DMS53 (cell line): Measurements from ENCODE around the gene ATPAF2.
A peak's percentile ranks its signal among the peaks of the same experiment; 100 is the strongest.
"Not testable (repeated sequence)": the region's sequence is repeated elsewhere in the genome, so short reads cannot be mapped to it uniquely, and the experiment has no call there.

Source experiments
- DNase-seq: peaks from one replicate; lab custom pipeline; 2025; lab: John Stamatoyannopoulos, UW

The ATPAF2 gene

DNA sequence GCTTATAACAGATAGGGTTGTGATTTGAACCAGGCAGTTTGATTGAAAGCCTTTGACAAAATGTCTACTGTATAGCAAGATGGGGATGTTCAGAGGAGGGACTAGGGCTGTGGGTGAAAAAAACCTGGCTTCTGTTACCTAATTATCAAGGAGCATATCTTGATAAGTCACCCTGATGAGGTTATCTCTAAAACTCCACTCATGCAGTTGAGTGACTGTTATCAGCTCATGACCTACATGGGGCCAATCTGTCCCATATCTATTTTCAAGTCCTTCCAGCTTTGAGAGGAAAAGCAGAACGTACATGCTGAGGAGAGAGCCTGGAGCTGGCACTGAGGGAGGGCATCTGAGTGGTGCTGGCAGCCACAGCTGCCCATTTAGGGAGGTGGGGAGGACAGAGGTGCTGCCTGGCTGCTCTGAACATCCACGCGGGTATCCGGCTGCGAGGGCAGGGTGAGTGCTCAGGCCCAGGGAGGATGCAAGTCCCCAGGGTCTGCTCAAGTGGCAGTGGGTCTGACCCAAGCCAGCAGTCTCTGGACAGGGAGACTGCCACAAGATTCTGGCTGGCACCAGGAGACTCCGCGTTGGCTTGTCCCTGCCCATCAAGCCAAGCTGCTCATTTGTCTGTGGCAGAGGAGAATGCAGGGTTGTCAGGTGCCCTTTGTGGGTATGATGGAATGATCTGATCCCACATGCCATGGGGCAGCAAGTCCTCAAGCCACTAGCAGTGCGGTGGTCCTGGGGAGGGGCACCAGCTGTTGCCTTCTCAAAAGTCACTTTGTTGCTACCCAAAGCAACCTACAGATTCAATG, 29.2 kb downstream of the ATPAF2 start:
- no peak for DNase-seq

DNA sequence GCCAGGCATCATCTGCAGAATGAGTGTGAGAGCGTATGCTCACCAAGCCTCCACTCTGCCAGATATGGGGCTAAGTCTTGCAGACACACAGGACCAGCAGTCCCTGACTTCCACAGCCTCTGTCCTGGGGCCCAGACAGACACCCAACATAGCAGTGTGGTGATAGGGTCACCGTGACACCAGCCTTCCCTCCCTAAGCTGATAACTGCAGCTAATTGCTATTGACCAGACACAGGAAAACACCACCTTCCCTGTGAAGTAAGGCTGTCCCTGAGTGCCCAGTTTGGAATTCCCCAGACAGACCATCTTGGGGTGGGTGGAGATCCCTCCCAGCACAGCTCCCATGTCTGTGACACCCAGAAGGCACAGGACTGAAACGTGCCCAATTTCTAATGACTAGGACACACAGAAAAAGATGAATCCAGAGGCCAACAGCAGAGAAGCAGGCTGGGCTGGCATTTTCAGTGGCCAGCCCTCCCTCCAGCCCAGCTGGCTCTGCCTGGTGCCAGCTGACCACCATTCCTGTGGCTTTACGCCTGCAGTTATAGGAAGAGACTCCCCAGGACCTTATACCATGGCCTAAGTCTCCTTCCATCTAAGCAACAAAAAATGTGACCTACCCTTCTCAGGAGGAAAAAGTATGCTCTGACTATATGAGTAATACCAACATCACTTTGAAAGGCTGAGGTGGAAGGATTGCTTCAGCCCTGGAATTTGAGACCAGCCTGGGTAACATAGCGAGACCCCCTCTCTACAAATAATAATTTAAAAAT, 30.3 kb downstream of the ATPAF2 start:
- DNase-seq, result no peak

DNA sequence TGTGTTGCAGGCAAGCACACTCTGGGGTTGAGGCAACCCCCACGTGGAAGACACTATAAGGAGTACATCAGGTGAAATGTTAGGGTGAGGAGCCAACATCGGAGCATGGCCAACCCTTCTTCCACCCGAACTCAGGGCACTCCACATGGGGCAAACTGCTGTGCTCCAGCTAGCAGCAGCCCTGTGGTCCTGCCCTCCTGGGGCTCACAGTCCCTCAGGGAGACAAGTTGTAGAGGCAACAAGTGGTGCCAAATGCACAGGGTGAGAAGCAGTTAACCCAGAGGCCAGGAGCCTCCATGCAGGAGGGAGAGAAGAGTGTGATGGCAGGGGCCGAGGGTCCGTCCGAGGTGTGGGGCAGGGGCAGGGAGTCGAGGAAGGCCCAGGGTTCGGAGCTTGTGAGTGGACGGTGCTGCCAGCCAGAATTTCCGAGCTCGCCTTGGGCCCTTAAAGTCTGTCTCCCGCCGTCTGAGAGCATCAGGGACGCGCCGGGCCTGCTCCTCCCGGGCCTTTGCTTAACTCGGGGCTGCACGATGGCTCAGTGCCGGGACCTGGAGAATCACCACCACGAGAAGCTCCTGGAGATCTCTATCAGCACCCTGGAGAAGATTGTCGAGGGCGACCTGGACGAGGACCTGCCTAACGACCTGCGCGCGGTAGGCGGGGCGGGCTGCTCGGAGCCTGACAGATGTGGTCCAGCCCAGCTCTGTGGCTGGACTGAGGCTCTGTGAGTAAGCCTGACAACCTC, 32.3 kb downstream of the ATPAF2 start:
- no peak for DNase-seq

DNA sequence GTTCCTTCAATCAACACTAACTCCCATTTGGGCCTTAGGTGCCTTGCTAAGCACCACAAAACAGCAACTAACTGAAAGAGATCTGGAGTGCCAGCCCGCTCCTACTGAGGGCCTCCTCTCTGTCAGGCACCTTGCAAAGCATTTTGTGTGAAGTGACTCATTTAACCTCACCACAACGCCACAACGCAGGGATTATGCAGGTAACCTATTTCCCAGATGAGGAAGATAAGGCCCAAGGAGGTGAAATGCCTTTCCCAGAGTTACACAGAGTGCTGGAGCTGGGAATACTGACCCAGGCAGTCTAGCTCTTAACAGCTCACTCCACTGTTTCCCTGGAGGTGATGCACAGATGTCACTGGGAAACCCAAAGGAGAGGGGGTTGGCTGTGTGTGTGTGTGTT, 33.5 kb downstream of the ATPAF2 start:
- DNase-seq, result no peak

DNA sequence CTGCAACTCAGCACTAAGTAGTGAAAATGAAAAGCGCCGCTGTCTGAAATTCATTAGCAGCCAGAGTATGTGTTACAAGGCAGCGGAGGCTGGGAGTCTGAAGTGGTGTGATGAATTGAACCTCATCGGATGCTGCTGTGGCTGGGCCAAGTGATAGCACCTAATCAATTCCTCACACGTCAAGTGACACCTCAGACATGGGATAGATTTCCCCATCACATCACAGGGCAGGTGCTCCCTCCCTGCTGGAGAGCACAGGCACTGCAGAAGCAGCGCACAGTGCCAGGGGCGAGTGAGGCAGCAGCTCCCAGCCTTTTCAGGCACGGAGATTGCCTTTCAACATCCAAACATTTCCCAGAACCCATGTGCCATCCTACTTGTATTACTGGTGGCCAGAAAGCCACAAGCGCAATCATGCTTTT, 34.1 kb downstream of the ATPAF2 start:
- DNase-seq, result no peak

DNA sequence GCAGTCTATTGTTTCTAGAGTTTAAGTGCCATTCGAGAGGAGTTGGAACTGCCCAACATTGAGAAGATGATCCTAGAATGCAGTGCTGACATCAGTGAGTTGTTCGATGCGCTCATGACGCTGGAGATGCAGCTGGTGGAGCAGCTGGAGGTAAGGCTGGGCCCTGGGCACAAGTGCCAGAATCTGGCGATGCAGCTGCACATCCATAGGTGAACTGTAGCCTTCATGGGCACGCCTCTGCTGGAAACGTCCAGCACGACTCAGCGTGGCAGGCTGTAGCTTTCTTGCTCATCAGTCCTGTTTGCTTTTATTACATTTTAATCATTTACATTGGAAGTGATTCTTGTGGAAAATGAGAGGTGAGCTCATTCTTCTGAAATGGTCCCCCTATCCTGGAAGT, 34.6 kb downstream of the ATPAF2 start:
- no peak for DNase-seq

DNA sequence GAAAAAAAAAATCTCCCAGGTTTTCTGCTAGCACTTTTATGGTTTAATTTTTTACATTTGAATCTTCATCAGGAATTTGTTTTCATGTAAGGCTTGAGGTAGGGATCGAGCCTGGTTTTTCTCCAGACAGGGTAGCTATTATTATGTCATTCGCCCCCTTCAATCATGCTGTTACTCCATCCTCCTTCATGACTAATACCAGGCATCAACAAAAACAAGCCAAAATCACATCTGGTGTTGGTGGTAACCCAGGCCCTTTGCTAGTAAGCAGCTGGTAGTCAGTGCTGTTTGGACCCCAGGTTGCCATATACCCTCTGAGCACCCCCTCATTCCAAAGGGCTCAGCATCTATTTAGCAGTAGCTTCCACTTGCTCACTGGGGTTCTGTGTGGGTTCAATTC, 36.8 kb downstream of the ATPAF2 start:
- DNase-seq, result no peak

DNA sequence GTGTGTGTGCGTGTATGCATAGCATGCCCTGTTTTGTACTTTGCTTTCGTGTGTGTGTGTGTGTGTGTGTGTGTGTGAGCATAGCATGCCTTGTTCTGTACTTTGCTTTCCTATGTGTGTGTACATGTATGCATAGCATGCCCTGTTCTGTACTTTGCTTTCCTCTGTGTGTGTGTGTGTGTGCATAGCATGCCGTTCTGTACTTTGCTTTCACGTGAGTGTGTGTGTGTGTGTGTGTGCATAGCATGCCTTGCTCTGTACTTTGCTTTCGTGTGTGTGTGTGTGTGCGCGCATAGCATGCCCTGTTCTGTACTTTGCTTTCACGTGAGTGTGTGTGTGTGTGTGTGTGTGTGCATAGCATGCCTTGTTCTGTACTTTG, 38.9 kb downstream of the ATPAF2 start:
- no peak for DNase-seq

DNA sequence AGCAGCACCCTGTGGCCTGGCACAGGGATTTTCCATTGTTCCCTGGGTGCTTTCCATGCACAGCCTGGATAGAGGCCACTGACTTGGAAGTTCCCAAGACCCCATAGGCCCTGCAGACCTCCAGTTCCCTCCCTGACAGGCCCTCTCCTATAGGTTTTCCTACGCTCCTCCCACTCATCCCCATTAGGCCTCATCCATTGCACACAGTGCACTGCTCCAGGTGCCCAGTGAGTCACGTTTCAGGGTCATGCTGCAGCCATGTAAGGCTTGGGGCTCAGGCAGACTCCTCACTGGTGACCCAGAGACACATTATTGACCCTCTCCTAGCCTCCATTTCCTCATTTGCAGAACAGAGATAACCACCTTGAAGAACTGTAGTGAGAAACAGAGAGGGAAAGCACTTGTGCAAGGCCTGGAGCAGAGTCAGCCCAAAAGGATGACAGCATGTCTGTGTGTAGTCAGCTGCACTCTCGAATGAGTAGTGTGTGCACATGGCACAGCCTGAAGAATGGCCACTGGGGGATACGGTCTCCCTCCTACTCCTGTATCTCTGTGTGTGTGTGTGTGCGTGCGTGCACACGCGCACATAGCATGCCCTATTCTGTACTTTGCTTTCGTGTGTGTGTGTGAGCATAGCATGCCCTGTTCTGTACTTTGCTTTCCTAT, 39.5 kb downstream of the ATPAF2 start:
- peak; percentile 22 for DNase-seq

DNA sequence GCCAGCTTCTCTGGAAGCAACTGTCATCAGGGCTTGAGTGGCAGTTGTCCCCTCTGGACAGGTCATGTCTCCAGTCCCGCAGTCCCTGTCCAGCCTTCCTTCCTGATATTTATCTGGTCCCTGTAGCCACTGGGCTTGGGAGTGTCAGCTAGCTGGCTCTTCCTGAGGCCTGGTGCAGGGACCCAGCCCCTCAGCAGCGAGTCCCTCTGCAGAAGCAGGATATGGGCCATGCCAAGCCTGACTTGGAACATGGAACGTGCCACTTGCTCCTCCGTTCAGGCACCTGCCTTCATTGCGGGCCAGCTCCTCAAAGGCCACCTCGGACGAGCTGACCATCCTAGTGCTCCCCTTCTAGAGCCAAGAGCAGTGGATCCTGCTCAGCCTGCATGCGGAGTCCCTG, 40.0 kb downstream of the ATPAF2 start:
- DNase-seq, result no peak

DNA sequence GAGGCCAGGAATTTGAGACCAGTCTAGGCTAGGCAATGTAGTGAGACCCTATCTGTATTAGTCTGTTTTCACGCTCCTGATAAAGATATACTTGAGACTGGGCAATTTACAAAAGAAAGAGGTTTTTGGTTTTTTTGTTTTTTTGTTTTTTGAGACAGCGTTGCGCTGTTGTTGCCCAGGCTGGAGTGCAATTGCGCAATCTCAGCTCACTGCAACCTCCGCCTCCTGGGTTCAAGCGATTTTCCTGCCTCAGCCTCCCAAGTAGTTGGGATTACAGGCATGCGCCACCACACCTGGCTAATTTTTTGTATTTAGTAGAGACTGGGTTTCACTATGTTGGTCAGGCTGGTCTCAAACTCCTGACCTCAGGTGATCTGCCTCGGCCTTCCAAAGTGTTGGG, 43.1 kb downstream of the ATPAF2 start:
- not testable (repeated sequence) for DNase-seq

DNA sequence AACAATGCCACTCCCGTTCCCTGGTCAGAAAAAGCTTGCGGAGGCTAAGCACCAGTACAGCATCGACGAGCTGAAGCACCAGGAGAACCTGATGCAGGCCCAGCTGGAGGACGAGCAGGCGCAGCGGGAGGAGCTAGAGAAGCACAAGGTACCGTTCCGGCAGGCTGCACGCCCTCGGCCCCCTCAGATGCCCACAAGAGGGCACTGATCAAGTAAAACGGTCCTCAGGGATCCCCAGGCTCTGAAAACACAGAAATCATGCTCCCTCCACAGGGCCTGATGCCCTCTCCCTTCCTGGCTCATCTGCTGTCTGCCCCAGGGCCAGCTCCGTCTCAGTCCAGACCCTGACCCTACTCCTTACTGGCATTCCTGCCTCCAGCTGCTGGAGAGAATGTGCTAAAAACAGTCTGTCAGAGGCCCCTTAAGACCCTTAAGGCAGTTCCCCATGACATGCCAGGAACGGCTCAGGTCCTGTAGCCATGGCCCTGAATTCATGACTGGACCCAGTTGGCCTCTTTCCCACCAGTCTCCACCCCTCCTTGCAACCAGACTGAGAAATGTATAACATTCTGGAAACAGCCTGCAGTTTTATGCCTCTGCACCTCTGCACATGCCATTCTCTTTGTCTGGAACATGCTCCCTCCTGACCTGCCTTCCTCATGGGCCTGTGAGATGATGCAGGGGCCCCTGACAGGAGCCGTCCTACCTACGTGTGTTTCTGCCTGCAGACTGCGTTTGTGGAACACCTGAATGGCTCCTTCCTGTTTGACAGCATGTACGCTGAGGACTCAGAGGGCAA, 44.5 kb downstream of the ATPAF2 start:
- no peak for DNase-seq

DNA sequence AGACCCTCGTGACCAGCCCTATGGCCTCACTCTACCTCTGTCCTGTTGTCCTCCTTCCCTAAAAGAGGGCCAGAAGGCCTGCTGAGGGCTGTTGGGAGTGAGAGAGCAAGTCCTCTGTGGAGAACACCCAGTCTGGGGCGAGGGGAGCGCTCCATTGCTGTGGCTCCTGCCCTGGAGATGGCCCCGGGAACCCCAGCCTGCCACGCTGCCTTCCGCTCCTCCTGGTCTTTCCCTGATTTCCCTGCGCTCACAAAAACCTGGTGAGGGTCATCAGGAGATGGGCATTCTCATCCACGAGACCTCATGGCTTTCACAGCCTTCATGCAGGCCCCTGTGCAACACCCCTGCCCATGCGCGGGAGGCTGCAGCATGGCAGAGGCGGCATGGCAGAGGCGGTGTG, 45.1 kb downstream of the ATPAF2 start:
- DNase-seq, result no peak

DNA sequence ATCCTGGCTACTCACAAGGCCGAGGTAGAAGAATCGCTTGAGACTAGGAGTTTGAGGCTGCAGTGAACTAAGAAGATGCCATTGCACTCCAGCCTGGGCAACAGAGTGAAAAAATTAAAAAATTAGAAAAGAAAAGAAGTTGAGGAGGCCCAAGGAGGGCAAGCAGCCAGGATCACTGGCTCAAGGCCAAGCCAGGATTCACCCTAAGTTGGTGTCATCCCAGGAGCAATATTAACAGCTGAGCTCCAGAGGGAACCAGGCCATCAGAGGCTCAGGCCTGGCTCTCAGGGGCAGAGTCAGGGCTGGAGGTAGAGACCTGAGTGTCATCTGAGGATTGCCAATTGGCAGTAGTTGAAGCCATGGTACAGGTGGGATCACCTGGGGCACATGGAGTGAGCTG, 45.6 kb downstream of the ATPAF2 start:
- no peak for DNase-seq

DNA sequence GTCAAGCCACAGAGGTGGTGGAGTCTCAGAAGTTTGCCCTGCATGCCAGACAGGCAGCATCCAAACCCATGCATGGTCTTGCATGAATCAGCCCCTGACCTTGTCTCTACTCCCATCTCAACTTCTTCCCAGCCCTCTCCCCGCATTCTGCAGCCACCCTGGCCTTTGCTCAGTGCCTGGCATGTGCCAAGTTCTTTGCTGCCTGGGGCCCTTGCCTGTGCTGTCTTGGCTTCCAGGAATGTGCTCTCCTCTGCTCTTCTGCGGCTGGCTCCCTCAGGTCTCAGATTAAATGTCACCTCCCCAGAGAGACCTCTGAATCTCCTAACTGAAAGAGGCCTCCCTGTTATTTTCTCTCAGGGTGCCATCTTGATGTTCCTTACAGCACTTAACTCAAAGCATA, 48.7 kb downstream of the ATPAF2 start:
- no peak for DNase-seq

DNA sequence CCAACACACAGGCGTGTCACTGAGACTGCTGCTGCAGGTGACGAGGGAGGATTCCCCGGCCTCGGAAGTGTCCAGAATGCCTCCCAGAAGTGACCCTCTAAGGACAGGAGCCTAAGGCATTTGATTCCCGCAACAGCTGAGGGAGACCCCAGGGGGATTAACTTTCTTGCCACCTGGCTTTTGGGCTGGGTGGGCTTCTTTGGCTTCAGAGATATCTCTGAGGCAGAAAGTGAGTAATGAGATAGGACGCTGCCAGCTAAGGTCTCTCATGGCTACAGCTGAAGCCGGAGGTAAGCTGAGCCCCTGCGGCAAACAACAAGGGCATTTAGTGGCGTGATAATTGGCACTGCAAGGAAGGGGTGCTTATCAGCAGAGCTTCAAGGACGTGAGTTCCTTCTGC, 49.4 kb downstream of the ATPAF2 start:
- no peak for DNase-seq

DNA sequence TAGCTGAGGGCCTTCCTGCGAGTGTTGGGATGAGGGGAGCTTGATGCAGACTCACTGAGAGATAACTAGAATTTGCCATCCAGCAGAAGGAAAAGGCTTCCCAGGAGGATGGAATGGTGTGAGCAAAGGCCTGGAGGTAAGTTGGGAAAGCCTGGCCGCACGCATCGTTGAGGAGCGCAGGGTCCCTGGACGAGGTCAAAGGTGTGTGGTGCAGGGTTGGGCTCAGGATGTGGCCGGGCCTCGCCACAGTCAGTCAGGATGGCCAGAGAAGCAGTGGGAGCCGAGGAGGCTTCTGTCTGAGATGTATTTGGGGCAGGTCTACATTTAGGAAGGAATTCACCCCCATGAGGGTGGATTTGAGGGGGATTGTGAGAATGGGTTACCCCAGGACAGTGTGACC, 49.9 kb downstream of the ATPAF2 start:
- DNase-seq, result no peak

DNA sequence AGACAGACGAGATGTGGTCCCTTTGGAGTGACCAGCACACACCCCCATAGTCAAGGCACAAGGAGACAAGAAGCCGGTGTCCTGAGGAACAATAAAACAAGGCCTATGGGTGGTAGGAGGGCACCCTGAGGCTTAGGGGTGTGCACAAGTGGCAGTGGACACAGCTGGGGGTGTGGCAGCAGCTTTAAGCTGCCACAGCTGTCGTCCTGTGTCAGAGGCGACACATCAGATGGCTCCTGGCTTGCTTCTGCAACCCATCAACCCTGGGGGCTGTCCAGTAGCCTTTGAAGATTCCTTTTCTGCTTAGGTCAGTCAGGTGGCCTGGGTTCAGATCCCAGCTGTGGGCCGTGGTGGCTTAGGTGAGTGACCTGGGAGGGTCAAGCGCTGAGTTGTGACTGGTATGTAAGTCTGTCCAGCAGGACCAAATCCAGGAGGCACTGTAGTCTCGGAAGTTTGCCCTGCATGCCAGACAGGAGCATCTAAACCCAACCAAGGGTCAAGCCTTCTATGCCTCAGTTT, 50.5 kb downstream of the ATPAF2 start:
- no peak for DNase-seq

DNA sequence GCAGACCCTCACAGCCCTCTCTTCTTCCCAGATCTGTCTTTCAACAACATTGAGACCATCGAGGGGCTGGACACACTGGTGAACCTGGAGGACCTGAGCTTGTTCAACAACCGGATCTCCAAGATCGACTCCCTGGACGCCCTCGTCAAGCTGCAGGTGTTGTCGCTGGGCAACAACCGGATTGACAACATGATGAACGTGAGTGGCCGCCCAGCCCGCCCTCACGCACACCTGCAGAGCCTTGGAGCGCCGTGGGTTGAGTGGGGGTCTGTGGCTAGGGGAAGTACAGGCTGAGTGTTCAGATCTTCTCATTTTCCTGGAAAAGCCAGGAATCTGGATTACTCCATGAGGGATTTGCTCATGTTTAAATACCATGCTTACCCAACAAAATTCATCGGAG, 51.1 kb downstream of the ATPAF2 start:
- DNase-seq, result peak; percentile 56

DNA sequence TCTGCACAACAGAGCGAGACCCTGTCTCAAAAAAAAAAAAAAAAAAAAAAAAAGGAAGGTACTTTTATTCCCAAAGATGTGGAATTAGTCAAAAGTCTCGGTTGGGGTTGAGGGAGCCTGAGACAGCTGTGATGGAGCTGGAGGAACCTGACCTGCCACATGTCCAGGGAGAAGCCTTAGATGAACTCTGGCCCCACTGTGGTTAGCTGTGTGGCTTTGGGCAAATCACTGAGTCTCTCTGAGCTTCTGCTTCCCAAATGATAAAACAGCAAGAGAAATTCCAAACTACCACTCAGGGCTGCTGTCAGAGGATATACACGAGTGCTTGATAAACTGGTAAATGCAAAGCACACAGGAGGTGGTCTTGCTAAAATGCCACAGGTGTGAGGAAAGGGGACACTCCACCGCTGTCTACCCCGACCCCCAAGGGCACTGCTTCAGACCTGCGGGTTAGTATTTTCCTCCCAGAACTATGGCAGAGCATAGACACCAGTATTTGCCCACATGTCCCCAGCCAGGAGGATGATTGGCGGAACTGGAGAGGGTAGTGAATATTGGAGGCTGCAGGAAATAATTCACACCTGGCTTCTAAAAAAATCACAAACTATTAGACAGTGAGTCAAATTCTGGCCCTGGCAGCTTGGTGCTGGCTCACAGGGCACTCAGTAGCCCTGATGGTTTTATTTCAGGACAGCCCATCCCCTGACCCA, 51.6 kb downstream of the ATPAF2 start:
- DNase-seq, result peak; percentile 31

DNA sequence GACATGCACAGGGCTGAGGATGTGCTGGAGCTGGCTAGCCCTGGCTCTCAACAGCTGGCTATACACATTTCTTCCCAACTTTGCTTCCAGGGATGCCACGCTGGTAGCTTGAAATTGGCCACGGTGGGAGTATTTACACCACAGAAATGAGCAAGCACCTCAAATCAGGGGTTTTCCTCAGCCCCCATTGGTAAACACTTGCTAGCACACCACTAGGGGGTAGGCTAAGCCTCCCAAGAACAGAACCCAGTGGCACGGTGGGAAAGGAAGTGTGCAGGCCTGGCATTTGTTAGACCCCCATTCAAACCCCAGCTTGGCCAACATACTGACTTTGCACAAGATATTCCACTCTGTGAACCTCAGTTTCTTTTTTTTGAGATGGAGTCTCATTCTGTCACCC, 53.4 kb downstream of the ATPAF2 start:
- no peak for DNase-seq
